Osteocyte (in vitro differentiated cells): Measurements from ENCODE around the gene IL17F. TPM values are rescaled to one million over a fixed set of nuclear protein-coding genes. Genes with fewer than 3 reads are reported as not detected.

Experiments used
- DNase-seq: peaks from one replicate; pipeline ENCODE4 v3.0.0; 2021; ENCODE audit warnings: mixed read lengths; ENCODE audit not compliant: unreplicated experiment; ENCODE audit errors: extremely low spot score
- H3K27ac Mint-ChIP-seq: one replicate; pipeline ENCODE4 v1.8.0; 2021; ENCODE audit warnings: mild to moderate bottlenecking, mixed read lengths; ENCODE audit not compliant: unreplicated experiment
- H3K27me3 Mint-ChIP-seq: one replicate; pipeline ENCODE4 v1.8.0; 2021; ENCODE audit warnings: mixed read lengths; ENCODE audit not compliant: unreplicated experiment
- H3K36me3 Mint-ChIP-seq: one replicate; pipeline ENCODE4 v1.8.0; 2021; ENCODE audit warnings: mixed read lengths; ENCODE audit not compliant: unreplicated experiment
- H3K4me1 Mint-ChIP-seq: one replicate; pipeline ENCODE4 v1.8.0; 2021; ENCODE audit warnings: mixed read lengths; ENCODE audit not compliant: unreplicated experiment
- H3K4me3 Mint-ChIP-seq: one replicate; pipeline ENCODE4 v1.8.0; 2021; ENCODE audit warnings: mild to moderate bottlenecking, moderate library complexity, mixed read lengths; ENCODE audit not compliant: unreplicated experiment
- H3K9me3 Mint-ChIP-seq: one replicate; pipeline ENCODE4 v1.8.0; 2021; ENCODE audit warnings: mixed read lengths; ENCODE audit not compliant: unreplicated experiment
- CTCF ChIP-seq: fragments of 200-600 bp; sonication (generic); IDR thresholded peaks from 2 replicates; pipeline ENCODE4 v1.5.0; 2021; ENCODE audit warnings: antibody characterized with exemption, mild to moderate bottlenecking, moderate library complexity
- total RNA-seq: library from RNA; stranded (reverse); gene quantifications from 2 replicates; pipeline ENCODE4 v1.2.1, GENCODE V29; 2021

IL17F gene
- total RNA-seq, 1 donor from 2014 or later, result not detected

- H3K27me3 Mint-ChIP-seq, result no peaks in the 10 kb centered on the region
- DNase-seq, result no peak
- no peak overlapping the region for H3K27ac Mint-ChIP-seq
- peaks cover 20% of the 10 kb centered on the region for H3K4me1 Mint-ChIP-seq
- no peaks in the 10 kb centered on the region for H3K9me3 Mint-ChIP-seq
- TF ChIP-seq CTCF, result peak; percentile 26
- H3K36me3 Mint-ChIP-seq, result peaks cover 20% of the 10 kb centered on the region
- no peak overlapping the region for H3K4me3 Mint-ChIP-seq
Observed at GRCh38 chr6:52285177-52286068, 41.1 kb upstream of the IL17F start.

GRCh38 chr6:52284460-52285176 lies 40.3 kb upstream of the IL17F start, which contains the start of gene MCM3:
Gene MCM3 (minus strand): TSS chr6:52284742. CDS start chr6:52284674, 68 bp downstream.
- Mint-ChIP-seq H3K4me3 (no peak within 1 kb of the TSS), H3K27me3 (no peaks in the 10 kb centered on the region), H3K4me1 (peaks cover 20% of the 10 kb centered on the region), H3K27ac (no peak within 1 kb of the TSS), H3K9me3 (no peaks in the 10 kb centered on the region), H3K36me3 (peaks cover 26% of the 10 kb centered on the region)
- peak; percentile 99 for DNase-seq
- no peak for TF ChIP-seq CTCF

- no peak overlapping the region for H3K27ac Mint-ChIP-seq
- no peaks in the 10 kb centered on the region for H3K9me3 Mint-ChIP-seq
- peaks cover 28% of the 10 kb centered on the region for H3K36me3 Mint-ChIP-seq
- DNase-seq, result no peak
- no peak for TF ChIP-seq CTCF
- no peaks in the 10 kb centered on the region for H3K27me3 Mint-ChIP-seq
- peaks cover 20% of the 10 kb centered on the region for H3K4me1 Mint-ChIP-seq
- H3K4me3 Mint-ChIP-seq, result no peak overlapping the region
Observed at GRCh38 chr6:52284131-52284459, 39.8 kb upstream of the IL17F start.

- no peak for DNase-seq
- Mint-ChIP-seq H3K4me3 (no peak overlapping the region), H3K27ac (no peak overlapping the region), H3K9me3 (no peaks in the 10 kb centered on the region), H3K4me1 (peaks cover 20% of the 10 kb centered on the region), H3K27me3 (no peaks in the 10 kb centered on the region), H3K36me3 (peaks cover 29% of the 10 kb centered on the region)
- TF ChIP-seq CTCF, result no peak
Observed at GRCh38 chr6:52283111-52283510, 38.8 kb upstream of the IL17F start.

GRCh38 chr6:52276130-52276529 lies 31.8 kb upstream of the IL17F start:
- no peaks in the 10 kb centered on the region for H3K4me1 Mint-ChIP-seq
- no peak for DNase-seq
- no peaks in the 10 kb centered on the region for H3K9me3 Mint-ChIP-seq
- H3K4me3 Mint-ChIP-seq, result no peak overlapping the region
- no peak for TF ChIP-seq CTCF
- peaks cover 39% of the 10 kb centered on the region for H3K36me3 Mint-ChIP-seq
- H3K27ac Mint-ChIP-seq, result no peak overlapping the region
- H3K27me3 Mint-ChIP-seq, result no peaks in the 10 kb centered on the region
